HG03135 (cell line): ENCODE data around the gene MFRP.

ENCODE experiments used
- ATAC-seq: cut with Tn5 transposase; IDR thresholded peaks from one replicate; pipeline ENCODE4 v1.9.1; 2021; ENCODE audit warnings: mild to moderate bottlenecking, moderate library complexity; ENCODE audit not compliant: unreplicated experiment

MFRP gene

GRCh38 chr11:119359365-119360214 lies 13.1 kb upstream of the MFRP start:
- no peak for ATAC-seq

GRCh38 chr11:119357074-119357473 lies 10.6 kb upstream of the MFRP start:
- no peak for ATAC-seq

GRCh38 chr11:119356349-119357031 lies 10.0 kb upstream of the MFRP start:
- ATAC-seq: peak; percentile 66

GRCh38 chr11:119355091-119355843 lies 8.8 kb upstream of the MFRP start:
- ATAC-seq: no peak

- ATAC-seq: no peak
Observed at GRCh38 chr11:119352857-119353260, 6.4 kb upstream of the MFRP start.

GRCh38 chr11:119351232-119351631 lies 4.7 kb upstream of the MFRP start:
- ATAC-seq: no peak

GRCh38 chr11:119350302-119350701 lies 3.8 kb upstream of the MFRP start:
- no peak for ATAC-seq

GRCh38 chr11:119347940-119348605 lies 1.6 kb upstream of the MFRP start:
- ATAC-seq: no peak

- ATAC-seq: no peak
Observed at GRCh38 chr11:119347242-119347641, 737 bp upstream of the MFRP start.

GRCh38 chr11:119345685-119346084 lies 820 bp downstream of the MFRP start:
- no peak for ATAC-seq

- no peak for ATAC-seq
Observed at GRCh38 chr11:119344291-119345010, 2.1 kb downstream of the MFRP start.

GRCh38 chr11:119343726-119344125 lies 2.8 kb downstream of the MFRP start:
- ATAC-seq: no peak

- no peak for ATAC-seq
Observed at GRCh38 chr11:119342362-119343130, 4.0 kb downstream of the MFRP start.

- ATAC-seq: no peak
Observed at GRCh38 chr11:119342023-119342300, 4.5 kb downstream of the MFRP start.

GRCh38 chr11:119341222-119342022 lies 5.1 kb downstream of the MFRP start:
- ATAC-seq: no peak

- ATAC-seq: no peak
Observed at GRCh38 chr11:119340335-119341221, 5.9 kb downstream of the MFRP start, which contains the start of gene C1QTNF5. Gene C1QTNF5 (minus strand): TSS chr11:119340883. CDS start chr11:119340397, 486 bp downstream.

- ATAC-seq: no peak
Observed at GRCh38 chr11:119339589-119340334, 6.7 kb downstream of the MFRP start.
